H1 (cell line): ENCODE data around the gene SMURF2. TPM values are rescaled to one million over a fixed set of nuclear protein-coding genes. Genes with fewer than 3 reads are reported as not detected.

Experiments used
- BCL11A ChIP-seq, 2 experiments: IDR thresholded peaks; one replicate each; pipeline ENCODE4 v1.6.1; 2011; ENCODE audit warnings: low read depth in 2 of 2, low read length in 2 of 2, mild to moderate bottlenecking in 2 of 2
- BRCA1 ChIP-seq: IDR thresholded peaks from 2 replicates; pipeline ENCODE4 v1.6.1; 2012; ENCODE audit warnings: low read depth, low read length, improper control_type of control experiment
- CHD2 ChIP-seq: IDR thresholded peaks from 2 replicates; pipeline ENCODE4 v1.6.1; 2012; ENCODE audit warnings: low read length, improper control_type of control experiment
- EGR1 ChIP-seq: IDR thresholded peaks from 2 replicates; pipeline ENCODE4 v1.6.1; 2011; ENCODE audit warnings: low read depth, low read length, borderline replicate concordance
- EP300 ChIP-seq, 2 experiments: IDR thresholded peaks; 1 replicate in 1 of 2; 2 replicates in 1 of 2; pipeline ENCODE4 v1.6.1; 2011 to 2012; ENCODE audit warnings: low read depth in 2 of 2, low read length in 2 of 2, mild to moderate bottlenecking in 2 of 2, borderline replicate concordance in 1 of 2, inconsistent platforms in 1 of 2, moderate library complexity in 1 of 2
- GTF2F1 ChIP-seq: IDR thresholded peaks from 2 replicates; pipeline ENCODE4 v1.6.1; 2012; ENCODE audit warnings: low read depth, low read length, improper control_type of control experiment, borderline replicate concordance
- JUN ChIP-seq: IDR thresholded peaks from 2 replicates; pipeline ENCODE4 v1.6.1; 2011; ENCODE audit warnings: low read depth, mild to moderate bottlenecking, improper control_type of control experiment, low read length
- JUND ChIP-seq: IDR thresholded peaks from 2 replicates; pipeline ENCODE4 v1.6.1; 2011; ENCODE audit warnings: mild to moderate bottlenecking, improper control_type of control experiment, low read length
- NRF1 ChIP-seq: IDR thresholded peaks from 2 replicates; pipeline ENCODE4 v1.6.1; 2011; ENCODE audit warnings: mild to moderate bottlenecking, low read depth, low read length, improper control_type of control experiment
- POLR2A ChIP-seq, 2 experiments: IDR thresholded peaks; 1 replicate in 1 of 2; 2 replicates in 1 of 2; pipeline ENCODE4 v1.6.1; 2011; ENCODE audit warnings: low read depth in 2 of 2, low read length in 2 of 2, mild to moderate bottlenecking in 2 of 2; ENCODE audit errors: control extremely low read depth in 1 of 2
- RAD21 ChIP-seq, 2 experiments: IDR thresholded peaks in 1 of 2; conservative IDR thresholded peaks in 1 of 2; 2 replicates each; pipeline ENCODE4 v1.6.1; 2011; ENCODE audit warnings: low read depth in 2 of 2, low read length in 2 of 2, improper control_type of control experiment in 1 of 2, inconsistent platforms in 1 of 2, mild to moderate bottlenecking in 1 of 2, moderate library complexity in 1 of 2
- RBBP5 ChIP-seq: IDR thresholded peaks from 2 replicates; pipeline ENCODE4 v1.7.1; 2012; ENCODE audit warnings: low read depth, mild to moderate bottlenecking, inconsistent platforms, low read length, moderate library complexity, borderline replicate concordance
- RNF2 ChIP-seq: fragments of 200-900, 300-1000 bp; sonication (generic); IDR thresholded peaks from 2 replicates; pipeline ENCODE4 v1.7.1; 2016; ENCODE audit warnings: borderline replicate concordance, low read depth, mild to moderate bottlenecking, antibody characterized with exemption, low read length; ENCODE audit not compliant: poor library complexity, severe bottlenecking; ENCODE audit errors: missing control alignments
- RXRA ChIP-seq: IDR thresholded peaks from 2 replicates; pipeline ENCODE4 v1.6.1; 2011; ENCODE audit warnings: low read depth, mild to moderate bottlenecking, low read length, moderate library complexity; ENCODE audit not compliant: insufficient read depth
- SIN3A ChIP-seq, 2 experiments: IDR thresholded peaks in 1 of 2; conservative IDR thresholded peaks in 1 of 2; 2 replicates each; pipeline ENCODE4 v1.6.1; 2011 to 2012; ENCODE audit warnings: low read length in 2 of 2, improper control_type of control experiment in 1 of 2, low read depth in 1 of 2, mild to moderate bottlenecking in 1 of 2
- SP1 ChIP-seq: IDR thresholded peaks from 2 replicates; pipeline ENCODE4 v1.6.1; 2011; ENCODE audit warnings: low read depth, low read length
- TAF7 ChIP-seq: optimal IDR thresholded peaks from 2 replicates; pipeline ENCODE3; 2011; ENCODE audit warnings: low read depth, mild to moderate bottlenecking, inconsistent platforms, low read length, moderate library complexity, borderline replicate concordance
- TBP ChIP-seq: IDR thresholded peaks from 2 replicates; pipeline ENCODE4 v1.6.1; 2011; ENCODE audit warnings: low read depth, low read length, improper control_type of control experiment
- YY1 ChIP-seq: IDR thresholded peaks from 2 replicates; pipeline ENCODE4 v1.6.1; 2011; ENCODE audit warnings: low read depth, mild to moderate bottlenecking, low read length
- ZNF274 ChIP-seq: IDR thresholded peaks from 2 replicates; pipeline ENCODE4 v1.7.0; 2012; ENCODE audit warnings: low read length, borderline replicate concordance; ENCODE audit errors: extremely low read depth
- polyA plus RNA-seq, 7 experiments: library from polyadenylated mRNA; depleted of rRNA in 3 of 7; stranded (reverse) in 5 of 7; unstranded in 2 of 7; fragments of >200 nt in 5 of 7; fragments of 200-250 nt in 2 of 7; gene quantifications; 1 replicate in 5 of 7; 2 replicates in 1 of 7; 4 replicates in 1 of 7; pipeline versions ENCODE4 v1.2.1 to v1.2.3, GENCODE V29; 2011 to 2013; ENCODE audit warnings: missing spikeins in 2 of 7, mixed read lengths in 2 of 7
- total RNA-seq: library from RNA; stranded (reverse); fragmentation: NEBNext Ultra II Directional; extraction: Animal tissue kit (Norgen Biotek cat#: 25700); gene quantifications from 2 replicates; pipeline ENCODE4 v1.2.1, GENCODE V29; 2021

SMURF2 gene
- total and polyA plus RNA-seq, 2 of the 8 experiments (the other 6 are each of a cell fraction or from before 2014, with no cell fraction given), result 7.2 to 29.2 TPM

GRCh38 chr17:64506201-64506575 lies 155.9 kb downstream of the SMURF2 start, which contains the start of gene DDX5 (continued):
- peak; percentile 96 for TF ChIP-seq EGR1
- TF ChIP-seq CHD2, result no peak
- peak; percentile 98 for TF ChIP-seq TBP
- no peak for TF ChIP-seq RAD21 (IDR thresholded peaks at IDR 0.05 in 1 of 2, conservative IDR thresholded peaks at IDR 0.05 in 1 of 2; ENCODE audit: low read depth in 2 of 2, low read length in 2 of 2)
- TF ChIP-seq GTF2F1, result peak; percentile 94
- peak; percentile 66 to 70; a peak in 2 of 4 replicates for TF ChIP-seq SIN3A (conservative IDR thresholded peaks at IDR 0.05 in 1 of 2, IDR thresholded peaks at IDR 0.05 in 1 of 2; ENCODE audit: low read depth in 1 of 2, low read length in 2 of 2)
- TF ChIP-seq BCL11A (IDR thresholded peaks at IDR 0.05; ENCODE audit: low read depth in 2 of 2, low read length in 2 of 2), result no peak
- peak; percentile 64; the same call in 1 of the 2 replicates for TF ChIP-seq SP1
- TF ChIP-seq RXRA, result no peak
- TF ChIP-seq JUN, result 0 out of 2 replicates have a peak, but pooled peaks have one; percentile 20
- no peak for TF ChIP-seq ZNF274
- peak; percentile 98 for TF ChIP-seq TAF7
- peak; percentile 99 for TF ChIP-seq POLR2A (IDR thresholded peaks at IDR 0.05; ENCODE audit: control extremely low read depth in 1 of 2, low read depth in 2 of 2, low read length in 2 of 2)
- TF ChIP-seq RNF2, result no peak
- TF ChIP-seq EP300 (IDR thresholded peaks at IDR 0.05; ENCODE audit: borderline replicate concordance in 1 of 2, low read depth in 2 of 2, low read length in 2 of 2), result no peak
- TF ChIP-seq NRF1, result peak; percentile 16; the same call in 1 of the 2 replicates
- no peak for TF ChIP-seq RBBP5
- TF ChIP-seq BRCA1, result no peak
- TF ChIP-seq JUND, result peak; percentile 61; the same call in 1 of the 2 replicates
- no peak for TF ChIP-seq YY1
